ENCODE results near the gene CRYGD. TPM values are rescaled to one million over a fixed set of nuclear protein-coding genes. Genes with fewer than 3 reads are reported as not detected.

The CRYGD gene
- total and polyA plus RNA-seq, 2 of the 13 experiments (the other 11 are each of a cell fraction or from before 2014, with no cell fraction given): not detected

- H3K9me3 ChIP-seq (ENCODE audit: low read length): no peaks in the 10 kb centered on the region
- 65% methylated on average over 1 of the region's 1 CpG for WGBS (ENCODE audit: low lambda C conversion rate)
- DNase-seq (ENCODE audit: low spot score) (no peak), FAIRE-seq (no peak), ATAC-seq (no peak)
- no peaks in the 10 kb centered on the region for H3K79me2 ChIP-seq (ENCODE audit: insufficient read depth, low read length)
- no peak overlapping the region for H3K27ac ChIP-seq (ENCODE audit: extremely low read length, insufficient read depth, low read length)
- no peak overlapping the region for H3K4me3 ChIP-seq (replicated peaks in 1 of 3; ENCODE audit: insufficient read depth in 1 of 3, low read depth in 2 of 3, low read length in 3 of 3)
- intact Hi-C loops (cut with micrococcal nuclease; ENCODE audit: unreplicated experiment): no loop called here
- H4K20me1 ChIP-seq (ENCODE audit: insufficient read depth, low read length): no peaks in the 10 kb centered on the region
- H3K9ac ChIP-seq (ENCODE audit: insufficient read depth, low read depth, low read length): no peak overlapping the region
- H3K27me3 ChIP-seq (ENCODE audit: control insufficient read depth in 1 of 2, insufficient read depth in 2 of 2, low read length in 2 of 2): peaks cover 0 to 5% of the 10 kb centered on the region in 2 experiments; a peak in 1 of 5 replicates
- no peak for TF ChIP-seq KLF13 (CRISPR knock-in tag; IDR thresholded peaks at IDR 0.05)
- TF ChIP-seq SSRP1 (CRISPR knock-in tag; IDR thresholded peaks at IDR 0.05): no peak
- no peak for TF ChIP-seq TFDP2 (CRISPR knock-in tag; IDR thresholded peaks at IDR 0.05)
- no peak for TF ChIP-seq ZNF558 (CRISPR knock-in tag; IDR thresholded peaks at IDR 0.05; ENCODE audit: borderline replicate concordance)
- TF ChIP-seq ZNF30 (CRISPR knock-in tag; IDR thresholded peaks at IDR 0.05): no peak
- TF ChIP-seq ZNF510 (CRISPR knock-in tag; IDR thresholded peaks at IDR 0.05; ENCODE audit: low read depth): no peak
- TF ChIP-seq ZBTB1 (CRISPR knock-in tag; IDR thresholded peaks at IDR 0.05; ENCODE audit: borderline replicate concordance): no peak
- TF ChIP-seq BRD4 (CRISPR knock-in tag; IDR thresholded peaks at IDR 0.05): no peak
- TF ChIP-seq FOXP1 (IDR thresholded peaks at IDR 0.05): no peak
- no peak for TF ChIP-seq FOXP1 (CRISPR knock-in tag; IDR thresholded peaks at IDR 0.05)
- CTCF ChIA-PET (ENCODE audit: low intra/inter-chr PET ratio, low total read pairs): no interaction called here
- no peak overlapping the region for H3K4me2 ChIP-seq (ENCODE audit: low read depth, low read length)
- H2AFZ ChIP-seq (ENCODE audit: low read length): no peak overlapping the region
- no peaks in the 10 kb centered on the region for H3K4me1 ChIP-seq (ENCODE audit: insufficient read depth, low read length)
- H3K36me3 ChIP-seq (replicated peaks in 1 of 2; ENCODE audit: control insufficient read depth in 1 of 2, insufficient read depth in 2 of 2, low read length in 2 of 2): no peaks in the 10 kb centered on the region
- POLR2A ChIA-PET: no interaction called here
- no TSS peak for BruUV-seq (replicated peaks)
- in situ Hi-C loops (cut with HindIII; ENCODE audit: extremely low pct_ligation_motif_present, low pct_unique_long_range_greater_than_20kb): no loop called here
These were observed 26.6 kb upstream of the CRYGD start for GRCh38 chr2:208150956-208151355.

GRCh38 chr2:208150094-208150493 lies 25.8 kb upstream of the CRYGD start:
- no peaks in the 10 kb centered on the region for H3K4me1 ChIP-seq (ENCODE audit: insufficient read depth, low read length)
- H2AFZ ChIP-seq (ENCODE audit: low read length): no peak overlapping the region
- intact Hi-C loops (cut with micrococcal nuclease; ENCODE audit: unreplicated experiment) (no loop called here), in situ Hi-C loops (cut with HindIII; ENCODE audit: extremely low pct_ligation_motif_present, low pct_unique_long_range_greater_than_20kb) (no loop called here)
- no peaks in the 10 kb centered on the region for H3K36me3 ChIP-seq (replicated peaks in 1 of 2; ENCODE audit: control insufficient read depth in 1 of 2, insufficient read depth in 2 of 2, low read length in 2 of 2)
- no peak for FAIRE-seq
- no peak for DNase-seq (ENCODE audit: low spot score)
- no peak for ATAC-seq
- ChIA-PET CTCF (ENCODE audit: low intra/inter-chr PET ratio, low total read pairs) (no interaction called here), POLR2A (no interaction called here)
- H4K20me1 ChIP-seq (ENCODE audit: insufficient read depth, low read length): no peaks in the 10 kb centered on the region
- no peak overlapping the region for H3K4me2 ChIP-seq (ENCODE audit: low read depth, low read length)
- peaks cover 0 to 8% of the 10 kb centered on the region in 2 experiments; a peak in 1 of 5 replicates for H3K27me3 ChIP-seq (ENCODE audit: control insufficient read depth in 1 of 2, insufficient read depth in 2 of 2, low read length in 2 of 2)
- no peak overlapping the region for H3K4me3 ChIP-seq (replicated peaks in 1 of 3; ENCODE audit: insufficient read depth in 1 of 3, low read depth in 2 of 3, low read length in 3 of 3)
- no TSS peak for BruUV-seq (replicated peaks)
- H3K9me3 ChIP-seq (ENCODE audit: low read length): no peaks in the 10 kb centered on the region
- no peak overlapping the region for H3K9ac ChIP-seq (ENCODE audit: insufficient read depth, low read depth, low read length)
- H3K79me2 ChIP-seq (ENCODE audit: insufficient read depth, low read length): no peaks in the 10 kb centered on the region
- no peak overlapping the region for H3K27ac ChIP-seq (ENCODE audit: extremely low read length, insufficient read depth, low read length)
- TF ChIP-seq PCBP2 (optimal IDR thresholded peaks at IDR 0.05; ENCODE audit: low read depth, low read length, poor library complexity, severe bottlenecking): no peak
- no peak for TF ChIP-seq SIN3B (IDR thresholded peaks at IDR 0.05; ENCODE audit: low read length)
- no peak for TF ChIP-seq KLF13 (CRISPR knock-in tag; IDR thresholded peaks at IDR 0.05)
- no peak for TF ChIP-seq ZBTB33 (CRISPR knock-in tag; IDR thresholded peaks at IDR 0.05)
- no peak for TF ChIP-seq ZBTB14 (CRISPR knock-in tag; IDR thresholded peaks at IDR 0.05)
- TF ChIP-seq NFYB (CRISPR knock-in tag; IDR thresholded peaks at IDR 0.05): no peak
- peak; percentile 78 for TF ChIP-seq MAFF (IDR thresholded peaks at IDR 0.05; ENCODE audit: low read depth, low read length)
- TF ChIP-seq KDM3A (CRISPR knock-in tag; IDR thresholded peaks at IDR 0.05; ENCODE audit: low read depth): no peak
- peak; percentile 77 to 83 for TF ChIP-seq MAFK (conservative IDR thresholded peaks at IDR 0.05 in 1 of 2, IDR thresholded peaks at IDR 0.05 in 1 of 2; ENCODE audit: low read length in 2 of 2)

Data from HepG2 (cell line).